ENCODE measurements around the gene PCNX2. TPM values are rescaled to one million over a fixed set of nuclear protein-coding genes. Genes with fewer than 3 reads are reported as not detected.

Gene PCNX2
- total RNA-seq, 2 donors from 2014 or later: 5.7 to 9.8 TPM

DNA sequence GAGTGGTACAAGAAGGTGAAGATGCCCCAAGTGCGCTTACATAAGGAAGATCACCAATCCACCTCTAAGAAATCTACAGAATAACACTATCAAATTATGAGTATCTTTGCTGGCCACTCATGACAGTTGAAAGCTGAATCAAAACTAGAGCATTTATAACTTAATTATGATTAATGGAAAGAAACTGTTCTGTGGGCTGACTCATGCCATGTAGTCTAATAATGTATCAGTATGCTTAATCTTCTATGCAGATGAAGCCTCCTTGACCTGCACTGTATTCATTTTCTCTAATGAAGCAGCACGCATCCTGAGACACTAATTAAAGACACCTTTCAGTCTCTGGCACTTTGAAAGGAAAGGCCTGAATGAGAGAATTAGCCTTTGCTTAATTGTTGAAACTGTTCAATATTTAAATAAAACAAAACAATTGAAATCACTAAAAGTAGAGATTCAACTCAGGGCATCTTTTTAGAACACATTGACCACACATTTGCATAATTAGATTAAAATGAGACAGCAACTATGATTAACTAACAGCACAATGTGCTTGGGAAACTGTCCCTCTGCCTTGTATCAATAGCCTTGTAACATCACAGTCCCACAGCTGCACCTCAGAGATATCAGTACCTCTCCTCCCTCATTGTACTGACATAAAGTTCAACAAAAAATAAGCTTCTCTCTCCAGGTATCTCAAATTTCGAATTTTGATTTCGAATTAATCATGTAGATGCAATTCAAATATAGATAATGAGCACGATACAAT, 239.5 kb downstream of the PCNX2 start:
- ATAC-seq: no peak
- DNase-seq: no peak
- intact Hi-C loops (cut with DNase I, micrococcal nuclease): no loop called here

- ATAC-seq (no peak), DNase-seq (no peak)
- intact Hi-C loops (cut with DNase I, micrococcal nuclease): no loop called here
Observed at GRCh38 chr1:233045588-233045987, 249.9 kb downstream of the PCNX2 start.

DNA sequence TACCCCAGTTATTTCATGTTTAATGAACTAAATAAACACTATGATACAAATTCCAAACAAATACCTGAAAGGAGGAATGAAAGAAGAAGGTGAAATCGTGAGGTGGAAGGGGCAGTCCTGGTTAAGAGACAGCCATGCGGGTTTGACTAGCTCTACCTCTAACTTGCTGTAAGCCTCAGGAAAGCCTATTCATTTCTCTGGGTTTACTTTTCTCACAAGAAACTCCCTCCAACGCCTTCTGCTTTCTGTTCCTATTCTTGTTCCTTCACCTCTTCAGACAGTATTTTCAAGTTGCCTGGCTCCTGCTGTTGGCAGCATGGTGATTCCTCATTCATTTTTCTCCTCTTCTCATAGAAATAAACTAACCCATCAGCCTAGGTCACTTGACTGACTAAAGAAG, 252.7 kb downstream of the PCNX2 start:
- ATAC-seq: no peak
- intact Hi-C loops (cut with DNase I, micrococcal nuclease): no loop called here

DNA sequence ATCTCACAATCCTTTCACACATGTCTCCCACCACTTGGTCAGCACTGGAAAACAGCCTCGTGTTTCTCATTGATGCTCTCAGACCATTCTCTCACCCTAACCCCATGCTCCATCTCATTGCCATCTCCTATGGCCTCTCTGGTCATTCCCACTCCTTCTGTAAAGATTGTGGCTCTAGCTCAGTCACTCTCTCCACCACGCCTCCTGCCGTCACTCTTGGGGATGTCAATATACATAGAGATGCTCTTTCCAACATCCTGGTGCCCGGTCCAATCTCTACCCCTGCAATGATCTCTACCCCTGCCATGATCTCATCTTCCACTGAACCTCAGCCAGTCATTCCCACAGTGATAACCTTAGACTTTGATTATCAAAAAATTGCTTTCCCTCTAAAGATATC, 255.0 kb downstream of the PCNX2 start:
- no peak for ATAC-seq
- intact Hi-C loops (cut with DNase I, micrococcal nuclease): no loop called here
- DNase-seq: no peak

More for the DNA sequence above, 252.7 kb downstream of the PCNX2 start:
- no peak for DNase-seq

DNA sequence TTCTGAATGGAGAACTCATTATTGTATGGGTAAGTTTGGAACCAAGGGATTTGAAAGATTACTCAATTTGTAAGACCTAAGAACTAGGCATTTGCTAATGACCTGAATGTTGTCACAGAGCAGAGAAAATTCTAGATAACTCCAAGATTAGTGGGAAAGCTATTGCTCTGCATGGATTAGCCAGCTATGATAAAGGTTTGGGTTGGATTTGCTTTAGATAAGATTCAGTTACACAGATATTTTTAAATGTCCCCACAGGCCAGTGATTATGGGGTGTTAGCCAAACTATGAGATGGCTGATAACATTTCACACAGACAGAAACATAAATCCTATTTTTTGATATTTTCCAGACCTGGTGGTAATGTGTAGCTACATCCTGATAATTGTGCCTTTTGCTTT, 256.9 kb downstream of the PCNX2 start:
- intact Hi-C loops (cut with DNase I, micrococcal nuclease): no loop called here
- no peak for ATAC-seq
- no peak for DNase-seq

DNA sequence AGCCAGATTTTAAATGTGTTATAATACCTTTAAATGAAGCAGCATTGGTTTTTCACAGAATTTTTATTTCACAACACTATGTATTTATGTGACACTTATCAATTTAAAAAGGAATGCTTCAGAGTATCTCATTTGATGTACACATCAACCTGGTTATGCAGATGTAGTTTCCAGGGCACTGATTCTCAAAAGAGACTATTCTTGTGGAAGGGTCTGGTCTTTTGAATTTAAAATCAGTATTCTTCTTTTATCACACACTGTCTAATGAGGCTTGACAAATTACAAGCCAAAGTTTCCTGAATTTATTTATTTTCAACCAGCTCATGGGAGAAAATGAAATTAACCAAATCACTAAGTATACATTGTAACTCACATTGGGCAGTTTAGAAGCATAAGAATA, 257.7 kb downstream of the PCNX2 start:
- intact Hi-C loops (cut with DNase I, micrococcal nuclease): no loop called here
- no peak for DNase-seq
- no peak for ATAC-seq

GRCh38 chr1:233034836-233035235, 260.7 kb downstream of the PCNX2 start:
- intact Hi-C loops (cut with DNase I, micrococcal nuclease): no loop called here

GRCh38 chr1:233033361-233033760, 262.2 kb downstream of the PCNX2 start:
- ATAC-seq (peak; percentile 31), DNase-seq (no peak)
- intact Hi-C loops (cut with DNase I, micrococcal nuclease): no loop called here

More at GRCh38 chr1:233034836-233035235, 260.7 kb downstream of the PCNX2 start:
- no peak for DNase-seq
- ATAC-seq: no peak

- ATAC-seq: peak; percentile 95
Observed at GRCh38 chr1:233032916-233033315, 262.6 kb downstream of the PCNX2 start.

GRCh38 chr1:233031521-233031920, 264.0 kb downstream of the PCNX2 start:
- no peak for DNase-seq
- intact Hi-C loops (cut with DNase I, micrococcal nuclease): no loop called here
- no peak for ATAC-seq

More at GRCh38 chr1:233032916-233033315, 262.6 kb downstream of the PCNX2 start:
- peak in 1 of 2 donors; percentile 15 for DNase-seq
- intact Hi-C loops (cut with DNase I, micrococcal nuclease): no loop called here

DNA sequence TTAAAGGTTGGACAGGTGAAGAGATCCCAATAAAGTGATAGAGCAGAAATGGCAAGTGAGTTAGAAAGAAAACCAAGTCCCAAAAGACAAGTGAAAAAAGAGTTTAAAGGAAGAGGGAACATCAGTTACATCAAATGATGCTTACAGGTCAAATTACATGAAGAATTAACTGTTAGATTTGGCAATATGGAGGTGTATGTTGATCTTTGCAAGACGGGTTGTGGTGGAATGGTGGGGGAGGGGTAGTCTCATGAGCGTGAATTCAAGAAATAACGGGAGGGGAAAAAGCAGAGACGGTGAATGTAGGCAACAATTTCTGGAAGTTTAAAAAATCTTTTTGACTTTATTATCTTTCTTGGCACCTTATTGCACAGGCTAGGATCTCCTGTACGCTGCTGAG, 268.5 kb downstream of the PCNX2 start:
- ATAC-seq (no peak), DNase-seq (no peak)
- intact Hi-C loops (cut with DNase I, micrococcal nuclease): no loop called here

GRCh38 chr1:233025567-233025966, 270.0 kb downstream of the PCNX2 start:
- ATAC-seq (peak; percentile 74), DNase-seq (no peak)
- intact Hi-C loops (cut with DNase I, micrococcal nuclease): no loop called here

DNA sequence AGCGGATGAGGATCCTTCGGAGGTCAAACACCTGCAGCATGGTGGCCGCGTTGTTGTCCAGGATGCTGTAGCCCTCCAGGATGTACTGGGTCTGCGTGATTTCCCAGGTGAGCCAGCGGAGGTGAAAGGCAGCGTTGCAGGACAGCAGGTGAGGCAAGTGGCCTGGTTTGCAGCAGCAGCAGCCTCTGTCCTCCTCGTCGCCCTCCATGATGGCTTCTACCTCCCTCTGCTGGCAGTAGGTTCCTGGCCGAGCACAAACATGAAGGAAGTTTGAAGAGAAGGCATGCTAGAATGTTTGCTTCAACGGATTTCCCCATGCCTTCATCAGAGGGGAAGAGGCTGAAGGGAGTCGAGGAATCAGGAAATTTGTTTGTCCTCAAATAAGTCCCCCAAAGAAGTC, 270.4 kb downstream of the PCNX2 start:
- DNase-seq (peak; percentile 60 to 72), ATAC-seq (peak; percentile 97)
- intact Hi-C loops (cut with DNase I, micrococcal nuclease): no loop called here

- DNase-seq (no peak), ATAC-seq (no peak)
- intact Hi-C loops (cut with DNase I, micrococcal nuclease): no loop called here
Observed at GRCh38 chr1:233024199-233024598, 271.3 kb downstream of the PCNX2 start.

DNA sequence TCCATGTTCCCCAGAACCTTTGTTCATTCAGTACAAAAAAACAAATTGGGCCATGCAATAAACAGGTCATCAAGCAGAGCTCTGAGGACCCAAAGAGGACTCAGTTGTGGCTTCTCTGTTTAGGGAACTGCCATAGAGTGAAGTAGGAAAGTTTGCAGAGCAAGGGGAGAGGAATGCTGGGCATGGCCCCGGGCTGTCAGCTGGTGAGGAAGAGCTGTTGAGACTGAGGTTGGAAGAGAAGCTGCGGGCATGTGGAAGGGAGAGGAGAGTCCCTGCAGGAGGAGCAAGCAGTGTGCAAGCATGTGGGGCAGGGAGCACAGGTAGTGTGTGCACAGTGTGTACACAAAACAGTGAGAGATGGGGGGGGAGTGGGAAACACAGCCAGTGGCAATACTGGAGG, 273.3 kb downstream of the PCNX2 start:
- DNase-seq (no peak), ATAC-seq (no peak)
- intact Hi-C loops (cut with DNase I, micrococcal nuclease): no loop called here

- ATAC-seq (no peak), DNase-seq (no peak)
- intact Hi-C loops (cut with DNase I, micrococcal nuclease): no loop called here
Observed at GRCh38 chr1:233020426-233020825, 275.1 kb downstream of the PCNX2 start.

DNA sequence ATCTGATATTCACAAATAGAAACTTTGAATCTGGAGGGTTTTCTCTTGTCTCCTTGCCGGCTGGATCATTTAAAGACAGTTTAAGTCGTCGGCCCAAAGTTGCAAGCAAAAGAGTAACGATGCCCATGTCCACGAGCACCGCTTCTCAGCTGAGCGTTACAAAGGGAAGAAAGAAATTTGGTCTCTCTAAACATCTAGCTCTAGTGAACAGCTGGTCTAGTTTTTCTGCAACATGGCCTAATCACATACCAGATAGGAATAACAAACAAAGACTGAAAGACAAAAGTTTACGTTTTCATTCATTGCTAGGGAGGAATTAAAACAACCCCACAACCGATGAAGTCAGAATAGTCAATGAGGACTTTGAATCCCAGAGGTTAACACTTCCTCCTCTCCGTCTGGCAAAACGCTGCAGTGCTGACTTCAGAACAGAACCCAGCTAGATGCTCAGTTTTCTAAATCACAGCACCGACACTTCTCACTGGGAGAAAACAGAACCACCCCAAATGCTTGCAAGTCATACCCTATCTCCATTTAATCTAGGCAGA, 275.7 kb downstream of the PCNX2 start:
- intact Hi-C loops (cut with DNase I, micrococcal nuclease): no loop called here
- DNase-seq: no peak
- ATAC-seq: peak; percentile 83

GRCh38 chr1:233019083-233019482, 276.4 kb downstream of the PCNX2 start:
- intact Hi-C loops (cut with DNase I, micrococcal nuclease): no loop called here
- ATAC-seq: no peak

GRCh38 chr1:233016798-233017197, 278.7 kb downstream of the PCNX2 start:
- DNase-seq: no peak
- intact Hi-C loops (cut with DNase I, micrococcal nuclease): no loop called here
- no peak for ATAC-seq

More at GRCh38 chr1:233019083-233019482, 276.4 kb downstream of the PCNX2 start:
- no peak for DNase-seq

DNA sequence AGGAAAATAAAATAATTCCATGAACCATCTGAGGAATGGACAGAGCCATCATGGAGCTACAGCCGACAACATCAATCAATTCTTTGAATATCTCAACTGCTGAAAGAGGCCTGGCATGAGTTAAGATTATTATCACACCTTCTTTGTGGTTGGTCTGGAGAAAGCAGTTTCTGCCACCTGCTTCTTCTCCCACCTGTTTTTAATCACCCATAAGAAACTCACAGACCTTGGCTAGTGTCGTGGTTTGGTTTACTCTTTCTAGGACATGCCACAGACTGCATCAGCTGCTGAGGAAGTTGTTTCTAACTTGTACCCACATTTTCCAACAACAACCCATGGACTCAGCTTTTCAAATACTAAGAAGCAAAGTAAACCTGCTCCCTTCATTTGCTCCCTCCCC, 279.6 kb downstream of the PCNX2 start:
- ATAC-seq (no peak), DNase-seq (no peak)
- intact Hi-C loops (cut with DNase I, micrococcal nuclease): no loop called here

DNA sequence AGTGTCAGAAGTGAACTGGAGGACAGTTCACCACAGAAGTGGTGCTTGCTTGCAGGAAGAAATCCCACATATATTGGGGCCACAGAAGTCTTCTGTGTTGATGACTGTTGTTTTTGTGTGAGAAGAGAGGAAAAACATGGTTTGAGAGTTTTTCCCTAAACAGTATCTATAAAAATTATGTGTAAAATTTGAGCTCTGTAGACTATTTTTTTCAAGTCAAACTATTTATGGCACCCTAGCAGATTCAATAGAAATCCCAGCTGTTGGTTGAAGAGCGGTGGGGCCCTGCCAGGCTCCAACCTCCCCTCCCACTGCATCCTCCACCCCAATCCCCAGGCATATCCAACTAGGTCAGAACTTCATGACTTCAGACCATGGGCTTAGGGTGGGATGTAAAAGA, 283.5 kb downstream of the PCNX2 start:
- ATAC-seq: no peak
- DNase-seq: no peak
- intact Hi-C loops (cut with DNase I, micrococcal nuclease): no loop called here
